WTC11 (cell line): ENCODE data around the gene GJA5. TPM values are rescaled to one million over a fixed set of nuclear protein-coding genes. Genes with fewer than 3 reads are reported as not detected.

Source experiments
- ATAC-seq: fragments of 200-7000 bp; cut with Tn5 transposase; 2 replicates; pipeline ENCODE4 v1.10.0; 2021; ENCODE audit warnings: mild to moderate bottlenecking, moderate library complexity
- CTCF ChIA-PET: fragments of 300-600 bp; sonication (Branson Sonifier 250); formaldehyde crosslinking; loops from one replicate; lab custom pipeline; 2021; ENCODE audit warnings: antibody characterized with exemption; lab: Charles Lee
- POLR2A ChIA-PET: fragments of 350-600 bp; sonication (Branson Sonifier 250); formaldehyde crosslinking; loops from one replicate; lab custom pipeline; 2021; ENCODE audit warnings: antibody characterized with exemption; lab: Charles Lee
- DNase-seq: peaks from one replicate; pipeline ENCODE4 v3.0.0; 2021; ENCODE audit warnings: low spot score
- H3K27ac Mint-ChIP-seq: 2 replicates; pipeline ENCODE4 v1.8.0; 2021; ENCODE audit warnings: mixed read lengths
- H3K27me3 Mint-ChIP-seq: 2 replicates; pipeline ENCODE4 v1.8.0; 2021; ENCODE audit warnings: low read depth, mild to moderate bottlenecking, moderate library complexity, mixed read lengths
- H3K36me3 Mint-ChIP-seq: 2 replicates; pipeline ENCODE4 v1.8.0; 2021; ENCODE audit warnings: mixed read lengths
- H3K4me1 Mint-ChIP-seq: 2 replicates; pipeline ENCODE4 v1.8.0; 2022; ENCODE audit warnings: mixed read lengths
- H3K4me3 Mint-ChIP-seq: 2 replicates; pipeline ENCODE4 v1.8.0; 2021; ENCODE audit warnings: mild to moderate bottlenecking, moderate library complexity, mixed read lengths
- H3K9me3 Mint-ChIP-seq: 2 replicates; pipeline ENCODE4 v1.8.0; 2021; ENCODE audit warnings: mixed read lengths
- AFF4 ChIP-seq: sonication (generic); formaldehyde crosslinking; IDR thresholded peaks from 2 replicates; pipeline ENCODE4 v1.8.1; 2023; ENCODE audit warnings: mild to moderate bottlenecking, missing genetic modification reagents, borderline replicate concordance
- ATF2 ChIP-seq: sonication (generic); formaldehyde crosslinking; IDR thresholded peaks from 2 replicates; pipeline ENCODE4 v1.8.1; 2022; ENCODE audit warnings: low read depth, missing genetic modification reagents, borderline replicate concordance
- ATF3 ChIP-seq: sonication (generic); formaldehyde crosslinking; conservative IDR thresholded peaks from 2 replicates; pipeline ENCODE4 v1.8.1; 2022; ENCODE audit warnings: mild to moderate bottlenecking, missing genetic modification reagents
- CREB1 ChIP-seq: sonication (generic); formaldehyde crosslinking; IDR thresholded peaks from 2 replicates; pipeline ENCODE4 v1.8.0; 2023; ENCODE audit warnings: mild to moderate bottlenecking, missing genetic modification reagents
- ELF4 ChIP-seq: sonication (generic); formaldehyde crosslinking; IDR thresholded peaks from 2 replicates; pipeline ENCODE4 v1.8.1; 2022; ENCODE audit warnings: low read depth, mild to moderate bottlenecking, moderate library complexity, missing genetic modification reagents
- ESRRA ChIP-seq: sonication (generic); formaldehyde crosslinking; IDR thresholded peaks from 2 replicates; pipeline ENCODE4 v1.8.1; 2022; ENCODE audit warnings: mild to moderate bottlenecking, missing genetic modification reagents, borderline replicate concordance
- GRHL2 ChIP-seq: fragments of 250-450 bp; sonication (Bioruptor Pico); IDR thresholded peaks from 2 replicates; pipeline ENCODE4 v1.8.0; 2022; ENCODE audit warnings: mild to moderate bottlenecking, moderate library complexity; ENCODE audit not compliant: insufficient replicate concordance, severe bottlenecking
- HMGA2 ChIP-seq: fragments of 250-450 bp; sonication (Bioruptor Pico); IDR thresholded peaks from 2 replicates; pipeline ENCODE4 v1.4.0; 2021; ENCODE audit warnings: mild to moderate bottlenecking, moderate library complexity
- NFE2L1 ChIP-seq: sonication (generic); formaldehyde crosslinking; IDR thresholded peaks from 2 replicates; pipeline ENCODE4 v1.8.1; 2023; ENCODE audit warnings: missing genetic modification reagents
- NFYB ChIP-seq: sonication (generic); formaldehyde crosslinking; conservative IDR thresholded peaks from 2 replicates; pipeline ENCODE4 v1.8.0; 2022; ENCODE audit warnings: low read depth, missing genetic modification reagents
- NR2C2 ChIP-seq: sonication (generic); formaldehyde crosslinking; IDR thresholded peaks from 2 replicates; pipeline ENCODE4 v1.8.0; 2022; ENCODE audit warnings: mild to moderate bottlenecking, missing genetic modification reagents
- RORB ChIP-seq: fragments of 250-450 bp; sonication (Bioruptor Pico); IDR thresholded peaks from 2 replicates; pipeline ENCODE4 v1.9.0; 2021; ENCODE audit warnings: mild to moderate bottlenecking
- SMAD3 ChIP-seq: sonication (generic); formaldehyde crosslinking; IDR thresholded peaks from 2 replicates; pipeline ENCODE4 v1.8.0; 2022; ENCODE audit warnings: missing genetic modification reagents, mild to moderate bottlenecking, borderline replicate concordance
- USF2 ChIP-seq: sonication (generic); formaldehyde crosslinking; IDR thresholded peaks from 2 replicates; pipeline ENCODE4 v1.8.1; 2023; ENCODE audit warnings: mild to moderate bottlenecking, missing genetic modification reagents, moderate library complexity
- ZNF138 ChIP-seq: sonication (generic); formaldehyde crosslinking; conservative IDR thresholded peaks from 2 replicates; pipeline ENCODE4 v1.8.1; 2022; ENCODE audit warnings: mild to moderate bottlenecking, moderate library complexity, missing genetic modification reagents
- ZNF281 ChIP-seq: sonication (generic); formaldehyde crosslinking; IDR thresholded peaks from 2 replicates; pipeline ENCODE4 v1.8.0; 2023; ENCODE audit warnings: mild to moderate bottlenecking, missing genetic modification reagents
- ZNF416 ChIP-seq: fragments of 250-450 bp; sonication (Bioruptor Pico); IDR thresholded peaks from 2 replicates; pipeline ENCODE4 v1.9.0; 2021; ENCODE audit warnings: mild to moderate bottlenecking, inconsistent platforms
- ZNF532 ChIP-seq: fragments of 250-450 bp; sonication (Bioruptor Pico); IDR thresholded peaks from 2 replicates; pipeline ENCODE4 v1.9.0; 2021; ENCODE audit warnings: mild to moderate bottlenecking, borderline replicate concordance
- ZSCAN18 ChIP-seq: fragments of 250-450 bp; sonication (Bioruptor Pico); IDR thresholded peaks from 2 replicates; pipeline ENCODE4 v2.1.2; 2022; ENCODE audit warnings: mild to moderate bottlenecking, moderate library complexity
- total RNA-seq: library from RNA; stranded (reverse); gene quantifications from 3 replicates; pipeline ENCODE4 v1.2.3, GENCODE V29; 2021

GJA5 gene
- total RNA-seq, 1 experiment from 2014 or later = 2.2 TPM

- Mint-ChIP-seq H3K9me3 (no peaks in the 10 kb centered on the region), H3K27ac (no peak overlapping the region), H3K4me3 (no peak overlapping the region), H3K36me3 (no peaks in the 10 kb centered on the region), H3K27me3 (no peaks in the 10 kb centered on the region), H3K4me1 (peaks cover 3% of the 10 kb centered on the region)
- ChIA-PET POLR2A (no interaction called here), CTCF (interaction anchor here (1.6 to 3.2 kb wide), 2 partner anchors 139 to 142 kb away, joined by 3 to 10 read pairs; no protein-coding TSS in a partner anchor)
- ATAC-seq (no peak), DNase-seq (no peak)
- TF ChIP-seq USF2 (no peak), ZNF416 (CRISPR knock-in tag) (no peak), AFF4 (no peak), CREB1 (CRISPR knock-in tag) (no peak), ZNF138 (CRISPR knock-in tag) (no peak), ZSCAN18 (CRISPR knock-in tag) (no peak), GRHL2 (no peak), ATF3 (CRISPR knock-in tag) (no peak), ZNF532 (CRISPR knock-in tag) (no peak), ESRRA (no peak), HMGA2 (CRISPR knock-in tag) (no peak), ATF2 (no peak), NFE2L1 (CRISPR knock-in tag) (no peak), SMAD3 (no peak), NFYB (CRISPR knock-in tag) (no peak), NR2C2 (CRISPR knock-in tag) (no peak), ELF4 (CRISPR knock-in tag) (no peak), ZNF281 (no peak), RORB (CRISPR knock-in tag) (no peak)
- TF ChIP-seq, all 79 proteins: peak for 0
Observed at GRCh38 chr1:147750618-147751217, 9.7 kb downstream of the GJA5 start.
